ENCODE measurements around the gene GEMIN5. TPM values are rescaled to one million over a fixed set of nuclear protein-coding genes. Genes with fewer than 3 reads are reported as not detected.

GEMIN5 gene
- total and polyA plus RNA-seq, 4 donors, result 2.0 to 12.8 (median 7.5) TPM

- ATAC-seq (ENCODE audit: low FRiP score), result no peak
- H3K4me3 ChIP-seq (ENCODE audit: low read length in 2 of 2), result no peak overlapping the region
- H3K36me3 ChIP-seq (ENCODE audit: control insufficient read depth in 1 of 2, insufficient read depth in 2 of 2, low read length in 1 of 2), result no peaks in the 10 kb centered on the region
- H3K4me1 ChIP-seq (ENCODE audit: control insufficient read depth in 1 of 2, insufficient read depth in 2 of 2, low read length in 2 of 2), result no peaks in the 10 kb centered on the region
- no peaks in the 10 kb centered on the region for H3K27me3 ChIP-seq (ENCODE audit: control insufficient read depth in 1 of 2, insufficient read depth in 2 of 2, low read length in 1 of 2)
- H3K9me3 ChIP-seq (ENCODE audit: control insufficient read depth, low read length), result no peaks in the 10 kb centered on the region
- intact Hi-C loops (cut with DNase I), result no loop called here
- DNase-seq, result no peak
- H3K27ac ChIP-seq (ENCODE audit: low read depth in 1 of 2, low read length in 2 of 2), result no peak overlapping the region
These were observed 32.7 kb upstream of the GEMIN5 start for GRCh38 chr5:154970759-154971158.

- 95% methylated on average over 5 of the region's 5 CpGs for WGBS, 2 donors
- Histone ChIP-seq H3K27ac (ENCODE audit: low read depth in 1 of 2, low read length in 2 of 2) (no peak overlapping the region), H3K4me3 (ENCODE audit: low read length in 2 of 2) (no peak overlapping the region), H3K27me3 (ENCODE audit: control insufficient read depth in 1 of 2, insufficient read depth in 2 of 2, low read length in 1 of 2) (no peaks in the 10 kb centered on the region), H3K9me3 (ENCODE audit: control insufficient read depth, low read length) (no peaks in the 10 kb centered on the region), H3K4me1 (ENCODE audit: control insufficient read depth in 1 of 2, insufficient read depth in 2 of 2, low read length in 2 of 2) (no peaks in the 10 kb centered on the region), H3K36me3 (ENCODE audit: control insufficient read depth in 1 of 2, insufficient read depth in 2 of 2, low read length in 1 of 2) (no peaks in the 10 kb centered on the region)
- ATAC-seq (ENCODE audit: low FRiP score) (no peak), DNase-seq (no peak)
- intact Hi-C loops (cut with DNase I), result no loop called here
These were observed 30.9 kb upstream of the GEMIN5 start for GRCh38 chr5:154968953-154969352.

- intact Hi-C loops (cut with DNase I), result no loop called here
- Histone ChIP-seq H3K9me3 (ENCODE audit: control insufficient read depth, low read length) (no peaks in the 10 kb centered on the region), H3K4me1 (ENCODE audit: control insufficient read depth in 1 of 2, insufficient read depth in 2 of 2, low read length in 2 of 2) (no peaks in the 10 kb centered on the region), H3K27ac (ENCODE audit: low read depth in 1 of 2, low read length in 2 of 2) (no peak overlapping the region), H3K4me3 (ENCODE audit: low read length in 2 of 2) (no peak overlapping the region), H3K27me3 (ENCODE audit: control insufficient read depth in 1 of 2, insufficient read depth in 2 of 2, low read length in 1 of 2) (no peaks in the 10 kb centered on the region), H3K36me3 (ENCODE audit: control insufficient read depth in 1 of 2, insufficient read depth in 2 of 2, low read length in 1 of 2) (no peaks in the 10 kb centered on the region)
- DNase-seq (no peak), ATAC-seq (ENCODE audit: low FRiP score) (no peak)
- 79 to 83% methylated on average over 5 of the region's 5 CpGs for WGBS, 2 donors
These were observed 29.5 kb upstream of the GEMIN5 start for GRCh38 chr5:154967421-154968024.

GRCh38 chr5:154966874-154967273 is 28.9 kb upstream of the GEMIN5 start:
- H3K27ac ChIP-seq (ENCODE audit: low read depth in 1 of 2, low read length in 2 of 2), result no peak overlapping the region
- ATAC-seq (ENCODE audit: low FRiP score), result no peak
- H3K9me3 ChIP-seq (ENCODE audit: control insufficient read depth, low read length), result no peaks in the 10 kb centered on the region
- WGBS, 2 donors, result 91 to 94% methylated on average over 3 of the region's 3 CpGs
- no peaks in the 10 kb centered on the region for H3K4me1 ChIP-seq (ENCODE audit: control insufficient read depth in 1 of 2, insufficient read depth in 2 of 2, low read length in 2 of 2)
- intact Hi-C loops (cut with DNase I), result no loop called here
- no peak overlapping the region for H3K4me3 ChIP-seq (ENCODE audit: low read length in 2 of 2)
- DNase-seq, result no peak
- no peaks in the 10 kb centered on the region for H3K36me3 ChIP-seq (ENCODE audit: control insufficient read depth in 1 of 2, insufficient read depth in 2 of 2, low read length in 1 of 2)
- H3K27me3 ChIP-seq (ENCODE audit: control insufficient read depth in 1 of 2, insufficient read depth in 2 of 2, low read length in 1 of 2), result no peaks in the 10 kb centered on the region

GRCh38 chr5:154966081-154966841 is 28.2 kb upstream of the GEMIN5 start:
- Histone ChIP-seq H3K4me1 (ENCODE audit: control insufficient read depth in 1 of 2, insufficient read depth in 2 of 2, low read length in 2 of 2) (no peaks in the 10 kb centered on the region), H3K36me3 (ENCODE audit: control insufficient read depth in 1 of 2, insufficient read depth in 2 of 2, low read length in 1 of 2) (no peaks in the 10 kb centered on the region), H3K27me3 (ENCODE audit: control insufficient read depth in 1 of 2, insufficient read depth in 2 of 2, low read length in 1 of 2) (no peaks in the 10 kb centered on the region), H3K9me3 (ENCODE audit: control insufficient read depth, low read length) (no peaks in the 10 kb centered on the region), H3K4me3 (ENCODE audit: low read length in 2 of 2) (no peak overlapping the region), H3K27ac (ENCODE audit: low read depth in 1 of 2, low read length in 2 of 2) (no peak overlapping the region)
- ATAC-seq (ENCODE audit: low FRiP score) (no peak), DNase-seq (no peak)
- WGBS, 2 donors, result 89 to 92% methylated on average over 7 of the region's 7 CpGs
- intact Hi-C loops (cut with DNase I), result no loop called here

GRCh38 chr5:154962494-154962893 is 24.5 kb upstream of the GEMIN5 start:
- Histone ChIP-seq H3K4me3 (ENCODE audit: low read length in 2 of 2) (no peak overlapping the region), H3K36me3 (ENCODE audit: control insufficient read depth in 1 of 2, insufficient read depth in 2 of 2, low read length in 1 of 2) (peaks cover 0 to 4% of the 10 kb centered on the region in 2 donors), H3K27me3 (ENCODE audit: control insufficient read depth in 1 of 2, insufficient read depth in 2 of 2, low read length in 1 of 2) (no peaks in the 10 kb centered on the region), H3K4me1 (ENCODE audit: control insufficient read depth in 1 of 2, insufficient read depth in 2 of 2, low read length in 2 of 2) (no peaks in the 10 kb centered on the region), H3K27ac (ENCODE audit: low read depth in 1 of 2, low read length in 2 of 2) (no peak overlapping the region), H3K9me3 (ENCODE audit: control insufficient read depth, low read length) (no peaks in the 10 kb centered on the region)
- WGBS, 2 donors, result 100% methylated on average over 1 of the region's 1 CpG
- DNase-seq (no peak), ATAC-seq (ENCODE audit: low FRiP score) (no peak)
- intact Hi-C loops (cut with DNase I), result no loop called here

GRCh38 chr5:154956712-154957111 is 18.7 kb upstream of the GEMIN5 start:
- peaks cover 0 to 4% of the 10 kb centered on the region in 2 donors for H3K36me3 ChIP-seq (ENCODE audit: control insufficient read depth in 1 of 2, insufficient read depth in 2 of 2, low read length in 1 of 2)

GRCh38 chr5:154949781-154950180 is 11.8 kb upstream of the GEMIN5 start:
- no peak for ATAC-seq (ENCODE audit: low FRiP score)

More at GRCh38 chr5:154956712-154957111, 18.7 kb upstream of the GEMIN5 start:
- intact Hi-C loops (cut with DNase I), result no loop called here
- Histone ChIP-seq H3K4me3 (ENCODE audit: low read length in 2 of 2) (no peak overlapping the region), H3K4me1 (ENCODE audit: control insufficient read depth in 1 of 2, insufficient read depth in 2 of 2, low read length in 2 of 2) (no peaks in the 10 kb centered on the region), H3K9me3 (ENCODE audit: control insufficient read depth, low read length) (no peaks in the 10 kb centered on the region), H3K27me3 (ENCODE audit: control insufficient read depth in 1 of 2, insufficient read depth in 2 of 2, low read length in 1 of 2) (no peaks in the 10 kb centered on the region), H3K27ac (ENCODE audit: low read depth in 1 of 2, low read length in 2 of 2) (no peak overlapping the region)
- no peak for DNase-seq
- no peak for ATAC-seq (ENCODE audit: low FRiP score)

GRCh38 chr5:154948313-154948712 is 10.3 kb upstream of the GEMIN5 start:
- H3K4me3 ChIP-seq (ENCODE audit: low read length in 2 of 2), result no peak overlapping the region
- DNase-seq (no peak), ATAC-seq (ENCODE audit: low FRiP score) (no peak)
- 96 to 98% methylated on average over 4 of the region's 4 CpGs for WGBS, 2 donors
- no peaks in the 10 kb centered on the region for H3K27me3 ChIP-seq (ENCODE audit: control insufficient read depth in 1 of 2, insufficient read depth in 2 of 2, low read length in 1 of 2)
- H3K4me1 ChIP-seq (ENCODE audit: control insufficient read depth in 1 of 2, insufficient read depth in 2 of 2, low read length in 2 of 2), result no peaks in the 10 kb centered on the region
- no peaks in the 10 kb centered on the region for H3K9me3 ChIP-seq (ENCODE audit: control insufficient read depth, low read length)
- H3K27ac ChIP-seq (ENCODE audit: low read depth in 1 of 2, low read length in 2 of 2), result no peak overlapping the region
- intact Hi-C loops (cut with DNase I), result no loop called here
- H3K36me3 ChIP-seq (ENCODE audit: control insufficient read depth in 1 of 2, insufficient read depth in 2 of 2, low read length in 1 of 2), result no peaks in the 10 kb centered on the region

More at GRCh38 chr5:154949781-154950180, 11.8 kb upstream of the GEMIN5 start:
- Histone ChIP-seq H3K4me1 (ENCODE audit: control insufficient read depth in 1 of 2, insufficient read depth in 2 of 2, low read length in 2 of 2) (no peaks in the 10 kb centered on the region), H3K27ac (ENCODE audit: low read depth in 1 of 2, low read length in 2 of 2) (no peak overlapping the region), H3K9me3 (ENCODE audit: control insufficient read depth, low read length) (no peaks in the 10 kb centered on the region), H3K4me3 (ENCODE audit: low read length in 2 of 2) (no peak overlapping the region), H3K36me3 (ENCODE audit: control insufficient read depth in 1 of 2, insufficient read depth in 2 of 2, low read length in 1 of 2) (no peaks in the 10 kb centered on the region), H3K27me3 (ENCODE audit: control insufficient read depth in 1 of 2, insufficient read depth in 2 of 2, low read length in 1 of 2) (no peaks in the 10 kb centered on the region)
- DNase-seq, result no peak
- intact Hi-C loops (cut with DNase I), result no loop called here
- 86 to 88% methylated on average over 2 of the region's 2 CpGs for WGBS, 2 donors
